DOHH2 (cell line): ENCODE measurements around the gene KRTAP3-1.
"Not testable (repeated sequence)": the region's sequence is repeated elsewhere in the genome, so short reads cannot be mapped to it uniquely, and the experiment has no call there.

Experiments used
- CTCF ChIP-seq: fragments of 200-600 bp; sonication (generic); IDR thresholded peaks from one replicate; pipeline ENCODE4 v1.5.1; 2014; ENCODE audit warnings: antibody characterized with exemption, mild to moderate bottlenecking, low read depth, low read length; ENCODE audit not compliant: poor library complexity, severe bottlenecking
- EZH2phosphoT487 ChIP-seq: fragments of 200-600 bp; sonication (generic); IDR thresholded peaks from 2 replicates; pipeline ENCODE4 v1.6.1; 2017; ENCODE audit warnings: borderline replicate concordance, mild to moderate bottlenecking, antibody characterized with exemption, low read length, moderate library complexity, mixed read lengths

DNA sequence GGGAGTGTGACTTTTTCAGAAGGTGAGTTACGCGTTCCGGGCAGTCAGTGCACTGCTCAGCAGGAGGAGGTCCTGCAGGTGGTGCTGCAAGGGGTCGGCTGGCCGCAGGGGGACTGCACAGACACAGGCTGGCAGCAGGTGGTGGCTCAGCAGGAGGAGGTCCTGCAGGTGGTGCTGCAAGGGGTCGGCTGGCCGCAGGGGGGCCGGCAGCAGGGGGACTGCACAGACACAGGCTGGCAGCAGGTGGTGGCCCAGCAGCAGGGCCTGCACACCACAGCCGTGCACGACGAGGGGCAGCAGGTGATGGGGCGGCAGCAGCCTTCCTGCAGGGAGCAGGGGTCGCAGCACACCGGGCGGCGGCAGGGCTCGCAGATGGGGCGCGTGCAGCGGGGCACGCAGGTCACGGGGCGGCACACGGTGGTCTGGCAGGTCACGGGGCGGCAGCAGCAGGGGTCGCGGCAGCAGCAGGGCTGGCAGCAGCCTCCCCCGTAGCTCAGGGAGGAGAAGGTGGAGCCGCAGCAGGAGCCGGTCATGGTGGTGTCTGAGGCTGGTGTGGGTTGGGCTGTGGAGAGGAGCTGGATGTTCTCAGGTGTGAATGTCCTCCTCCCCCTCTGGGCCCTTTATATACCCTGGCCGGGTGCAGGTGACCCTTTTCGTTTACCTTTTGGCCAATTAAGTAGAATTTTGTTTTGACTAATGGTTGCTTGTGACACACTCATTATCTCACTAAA is 38.0 kb upstream of the KRTAP3-1 start, which contains the start of gene KRTAP2-1:
- TF ChIP-seq CTCF, EZH2phosphoT487: not testable (repeated sequence)
